Measurements from ENCODE around the gene CASKIN2. TPM values are rescaled to one million over a fixed set of nuclear protein-coding genes. Genes with fewer than 3 reads are reported as not detected.

CASKIN2 gene
- total RNA-seq, 1 experiment from 2014 or later: 40.0 TPM

DNA sequence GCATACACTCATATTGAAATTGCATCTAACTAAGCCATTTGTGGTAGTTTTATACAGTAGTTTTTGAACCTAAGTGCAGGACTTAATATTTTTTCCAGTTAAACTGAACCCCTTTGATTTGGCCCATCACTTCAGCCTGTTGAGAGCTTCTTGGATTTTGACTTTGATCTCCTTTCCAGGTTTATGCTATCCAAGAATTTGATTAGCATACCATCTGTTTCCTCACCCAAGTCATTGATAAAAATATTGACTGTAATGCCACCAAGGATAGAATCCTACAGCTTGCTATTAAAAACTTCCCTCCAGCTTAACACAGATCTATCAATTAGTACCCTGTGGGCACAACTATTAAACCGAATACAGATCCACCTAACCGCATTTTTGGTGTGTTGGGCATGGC, 51.7 kb downstream of the CASKIN2 start:
- Histone ChIP-seq H3K27me3 (ENCODE audit: control insufficient read depth, insufficient read depth, low read length) (no peaks in the 10 kb centered on the region), H3K27ac (ENCODE audit: low read length) (no peak overlapping the region), H3K4me3 (ENCODE audit: low read depth in 2 of 2, low read length in 2 of 2) (no peak overlapping the region), H3K9me3 (ENCODE audit: control insufficient read depth, insufficient read depth, low read depth, low read length) (no peaks in the 10 kb centered on the region), H3K4me1 (ENCODE audit: control insufficient read depth, insufficient read depth, low read length) (peaks cover 12% of the 10 kb centered on the region), H3K36me3 (ENCODE audit: control insufficient read depth, insufficient read depth, low read length) (no peaks in the 10 kb centered on the region)
- in situ Hi-C loops (cut with HindIII; ENCODE audit: low pct_unique_long_range_greater_than_20kb, low sequenced_read_pairs) (no loop called here), intact Hi-C loops (cut with micrococcal nuclease; ENCODE audit: unreplicated experiment) (no loop called here)
- ChIA-PET CTCF (interaction anchor here (0.5 kb wide), 1 partner anchor 145 kb away, joined by 6 read pairs; no protein-coding TSS in a partner anchor), POLR2A (no interaction called here)
- no peak for ATAC-seq
- DNase-seq (ENCODE audit: low read depth, low spot score): no peak
- no TSS peak for BruUV-seq (replicated peaks)
- TF ChIP-seq POLR2AphosphoS5 (IDR thresholded peaks at IDR 0.05; ENCODE audit: low read depth, low read length) (no peak), CTCF (IDR thresholded peaks at IDR 0.05) (no peak), SIN3A (IDR thresholded peaks at IDR 0.05; ENCODE audit: borderline replicate concordance, insufficient read depth, low read depth, low read length) (no peak), TCF7L2 (IDR thresholded peaks at IDR 0.05; ENCODE audit: low read depth, low read length) (no peak)
- TF ChIP-seq, protein P1, sequence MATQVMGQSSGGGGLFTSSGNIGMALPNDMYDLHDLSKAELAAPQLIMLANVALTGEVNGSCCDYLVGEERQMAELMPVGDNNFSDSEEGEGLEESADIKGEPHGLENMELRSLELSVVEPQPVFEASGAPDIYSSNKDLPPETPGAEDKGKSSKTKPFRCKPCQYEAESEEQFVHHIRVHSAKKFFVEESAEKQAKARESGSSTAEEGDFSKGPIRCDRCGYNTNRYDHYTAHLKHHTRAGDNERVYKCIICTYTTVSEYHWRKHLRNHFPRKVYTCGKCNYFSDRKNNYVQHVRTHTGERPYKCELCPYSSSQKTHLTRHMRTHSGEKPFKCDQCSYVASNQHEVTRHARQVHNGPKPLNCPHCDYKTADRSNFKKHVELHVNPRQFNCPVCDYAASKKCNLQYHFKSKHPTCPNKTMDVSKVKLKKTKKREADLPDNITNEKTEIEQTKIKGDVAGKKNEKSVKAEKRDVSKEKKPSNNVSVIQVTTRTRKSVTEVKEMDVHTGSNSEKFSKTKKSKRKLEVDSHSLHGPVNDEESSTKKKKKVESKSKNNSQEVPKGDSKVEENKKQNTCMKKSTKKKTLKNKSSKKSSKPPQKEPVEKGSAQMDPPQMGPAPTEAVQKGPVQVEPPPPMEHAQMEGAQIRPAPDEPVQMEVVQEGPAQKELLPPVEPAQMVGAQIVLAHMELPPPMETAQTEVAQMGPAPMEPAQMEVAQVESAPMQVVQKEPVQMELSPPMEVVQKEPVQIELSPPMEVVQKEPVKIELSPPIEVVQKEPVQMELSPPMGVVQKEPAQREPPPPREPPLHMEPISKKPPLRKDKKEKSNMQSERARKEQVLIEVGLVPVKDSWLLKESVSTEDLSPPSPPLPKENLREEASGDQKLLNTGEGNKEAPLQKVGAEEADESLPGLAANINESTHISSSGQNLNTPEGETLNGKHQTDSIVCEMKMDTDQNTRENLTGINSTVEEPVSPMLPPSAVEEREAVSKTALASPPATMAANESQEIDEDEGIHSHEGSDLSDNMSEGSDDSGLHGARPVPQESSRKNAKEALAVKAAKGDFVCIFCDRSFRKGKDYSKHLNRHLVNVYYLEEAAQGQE (IDR thresholded peaks at IDR 0.05; ENCODE audit: insufficient read depth in 1 of 2, low read depth in 2 of 2, low read length in 1 of 2): no peak

GRCh38 chr17:75460295-75460694, 55.0 kb downstream of the CASKIN2 start:
- ATAC-seq (no peak), DNase-seq (ENCODE audit: low read depth, low spot score) (no peak)
- in situ Hi-C loops (cut with HindIII; ENCODE audit: low pct_unique_long_range_greater_than_20kb, low sequenced_read_pairs) (no loop called here), intact Hi-C loops (cut with micrococcal nuclease; ENCODE audit: unreplicated experiment) (no loop called here)
- H3K4me3 ChIP-seq (ENCODE audit: low read depth in 2 of 2, low read length in 2 of 2): no peak overlapping the region
- TF ChIP-seq, protein P1 (IDR thresholded peaks at IDR 0.05; ENCODE audit: insufficient read depth in 1 of 2, low read depth in 2 of 2, low read length in 1 of 2): no peak
- TF ChIP-seq TCF7L2 (IDR thresholded peaks at IDR 0.05; ENCODE audit: low read depth, low read length): no peak
- no peak for TF ChIP-seq SIN3A (IDR thresholded peaks at IDR 0.05; ENCODE audit: borderline replicate concordance, insufficient read depth, low read depth, low read length)
- TF ChIP-seq CTCF (IDR thresholded peaks at IDR 0.05): no peak
- no peak for TF ChIP-seq POLR2AphosphoS5 (IDR thresholded peaks at IDR 0.05; ENCODE audit: low read depth, low read length)
- H3K27ac ChIP-seq (ENCODE audit: low read length): no peak overlapping the region; the same call in 1 of the 2 replicates
- no TSS peak for BruUV-seq (replicated peaks)
- CTCF ChIA-PET: no interaction called here
- peaks cover 27% of the 10 kb centered on the region for H3K4me1 ChIP-seq (ENCODE audit: control insufficient read depth, insufficient read depth, low read length)
- no peaks in the 10 kb centered on the region for H3K9me3 ChIP-seq (ENCODE audit: control insufficient read depth, insufficient read depth, low read depth, low read length)
- H3K27me3 ChIP-seq (ENCODE audit: control insufficient read depth, insufficient read depth, low read length): no peaks in the 10 kb centered on the region
- POLR2A ChIA-PET: no interaction called here
- peaks cover 3% of the 10 kb centered on the region; the same call in 1 of the 2 replicates for H3K36me3 ChIP-seq (ENCODE audit: control insufficient read depth, insufficient read depth, low read length)

Data from Panc1 (cell line).